ENCODE data around the gene CHCT1.
"Not testable (repeated sequence)": the region's sequence is repeated elsewhere in the genome, so short reads cannot be mapped to it uniquely, and the experiment has no call there.

Gene CHCT1

DNA sequence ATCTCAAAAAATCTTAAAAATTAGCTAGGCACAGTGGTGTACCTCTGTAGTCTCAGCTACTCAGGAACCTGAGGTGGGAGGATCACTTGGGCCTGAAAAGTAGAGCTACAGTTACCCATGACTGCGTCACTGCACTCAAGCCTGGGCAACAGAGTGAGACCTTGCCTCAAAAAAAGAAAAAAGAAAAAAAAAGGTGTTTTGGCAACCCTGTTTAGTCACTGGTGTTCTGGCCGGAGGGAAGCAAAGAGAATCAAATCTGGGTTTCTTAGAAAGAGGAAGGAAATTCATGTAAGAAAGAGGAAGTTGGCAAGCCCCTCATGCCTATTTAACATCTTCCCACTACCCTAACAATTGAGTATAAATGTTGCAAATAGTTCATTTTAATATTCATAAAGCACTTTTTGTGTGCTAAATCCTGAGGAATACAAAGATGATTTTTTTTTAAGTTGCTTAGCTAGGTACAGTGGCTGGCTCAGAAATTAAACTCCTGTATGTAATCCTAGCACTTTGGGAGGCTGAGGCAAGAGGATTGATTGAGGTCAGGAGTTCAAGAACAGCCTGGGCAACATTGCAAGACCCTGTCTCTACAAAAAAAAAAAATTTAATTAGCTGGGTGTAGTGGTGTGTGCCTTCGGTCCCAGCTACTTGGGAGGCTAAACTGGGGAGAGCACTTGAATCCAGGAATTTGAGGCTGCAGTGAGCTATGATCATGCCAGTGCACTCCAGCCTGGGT, 23.9 kb upstream of the CHCT1 start:
- no peak for DNase-seq (ENCODE audit: low read depth, low spot score)

- no peak for DNase-seq (ENCODE audit: low read depth, low spot score)
These were observed 20.5 kb upstream of the CHCT1 start for GRCh38 chr17:60401819-60402218.

- DNase-seq (ENCODE audit: low read depth, low spot score): no peak
These were observed 18.8 kb upstream of the CHCT1 start for GRCh38 chr17:60403523-60403810.

- no peak for DNase-seq (ENCODE audit: low read depth, low spot score)
These were observed 18.3 kb upstream of the CHCT1 start for GRCh38 chr17:60403962-60404361.

DNA sequence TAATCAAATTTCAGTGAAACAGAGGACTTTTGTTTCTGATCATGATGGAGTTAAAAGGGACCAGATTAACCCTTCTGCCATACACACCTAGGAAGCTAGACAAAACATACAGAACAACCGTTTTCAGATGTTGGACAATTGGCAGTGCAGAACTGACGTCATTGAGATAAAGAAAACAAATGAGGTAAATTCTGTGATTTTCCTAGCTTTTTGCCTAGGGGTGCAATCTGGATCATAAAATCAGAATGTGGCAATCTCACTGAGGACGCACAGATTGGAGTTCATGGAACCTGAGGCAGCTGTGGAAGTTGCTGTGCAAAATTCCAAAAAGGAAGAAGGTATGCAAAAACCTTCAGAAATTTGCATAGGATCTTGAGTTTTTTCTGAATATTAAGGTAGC, 15.4 kb upstream of the CHCT1 start:
- no peak for DNase-seq (ENCODE audit: low read depth, low spot score)

- DNase-seq (ENCODE audit: low read depth, low spot score): no peak
These were observed 12.3 kb upstream of the CHCT1 start for GRCh38 chr17:60410001-60410400.

GRCh38 chr17:60412701-60413100, 9.6 kb upstream of the CHCT1 start:
- DNase-seq (ENCODE audit: low read depth, low spot score): no peak

DNA sequence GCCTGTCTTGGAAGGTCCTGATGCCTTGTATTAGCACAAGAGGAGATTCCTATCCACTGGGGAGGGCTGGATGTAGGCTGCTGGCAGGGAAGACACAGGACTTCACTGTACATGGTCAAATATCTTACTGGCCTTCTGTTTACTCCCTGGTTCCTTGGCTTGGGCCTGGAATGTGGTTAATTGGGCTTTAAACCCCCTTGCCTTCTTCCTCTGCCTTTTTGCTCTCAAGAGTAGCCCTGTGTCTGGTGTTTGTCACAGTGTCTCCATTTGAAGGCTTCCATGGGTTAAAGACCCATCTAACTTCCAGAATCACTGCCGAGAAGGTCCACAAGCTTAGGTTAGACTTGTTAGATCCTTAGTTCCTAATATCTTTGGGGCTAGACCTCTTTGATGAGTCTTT, 7.1 kb upstream of the CHCT1 start:
- no peak for DNase-seq (ENCODE audit: low read depth, low spot score)

DNA sequence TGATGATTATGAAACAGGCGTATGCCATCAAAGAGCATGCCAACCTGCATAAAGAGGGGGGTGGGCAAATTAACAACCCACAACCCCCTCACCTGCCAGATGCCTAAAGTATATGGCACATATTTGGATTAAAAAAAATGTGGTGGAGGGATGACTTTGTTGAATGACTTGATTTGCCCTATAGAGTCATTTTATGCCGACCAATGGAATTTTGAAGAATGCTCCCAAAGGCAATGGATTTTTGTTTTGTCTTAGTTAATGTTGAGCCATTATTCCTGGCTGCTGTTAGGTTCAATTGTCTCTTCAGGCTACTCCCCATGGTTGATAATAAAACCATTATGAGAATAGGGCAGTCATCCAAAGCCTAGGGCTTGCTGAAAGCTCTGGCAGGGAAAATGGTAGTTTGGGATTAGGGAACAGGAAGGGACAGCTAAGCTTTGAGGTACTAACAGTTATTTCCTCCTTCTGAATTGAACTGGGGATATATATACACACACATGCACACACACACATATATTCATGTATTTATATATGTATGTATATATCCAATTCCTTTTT, 5.8 kb upstream of the CHCT1 start:
- no peak for DNase-seq (ENCODE audit: low read depth, low spot score)

DNA sequence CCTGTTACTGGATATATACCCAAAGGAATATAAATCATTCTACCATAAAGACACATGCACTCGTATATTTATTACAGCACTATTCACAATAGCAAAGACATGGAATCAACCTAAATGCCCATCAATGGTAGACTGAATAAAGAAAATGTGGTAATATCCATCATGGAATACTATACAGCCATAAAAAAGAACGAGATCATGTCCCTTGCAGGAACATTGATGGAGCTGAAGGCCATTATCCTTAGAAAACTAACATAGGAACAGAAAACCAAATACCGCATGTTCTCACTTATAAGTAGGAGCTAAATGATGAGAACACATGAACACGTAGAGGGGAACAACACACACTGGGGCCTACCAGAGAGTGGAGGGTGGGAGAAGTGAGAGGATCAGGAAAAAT, 3.3 kb upstream of the CHCT1 start:
- not testable (repeated sequence) for DNase-seq (ENCODE audit: low read depth, low spot score)

GRCh38 chr17:60419875-60420274, 2.4 kb upstream of the CHCT1 start:
- DNase-seq (ENCODE audit: low read depth, low spot score): not testable (repeated sequence)

GRCh38 chr17:60421273-60422161, 772 bp upstream of the CHCT1 start:
- DNase-seq (ENCODE audit: low read depth, low spot score): peak; percentile 39

GRCh38 chr17:60423865-60424264, 1.6 kb downstream of the CHCT1 start:
- DNase-seq (ENCODE audit: low read depth, low spot score): no peak

- DNase-seq (ENCODE audit: low read depth, low spot score): no peak
These were observed 3.3 kb downstream of the CHCT1 start for GRCh38 chr17:60425626-60426025.

DNA sequence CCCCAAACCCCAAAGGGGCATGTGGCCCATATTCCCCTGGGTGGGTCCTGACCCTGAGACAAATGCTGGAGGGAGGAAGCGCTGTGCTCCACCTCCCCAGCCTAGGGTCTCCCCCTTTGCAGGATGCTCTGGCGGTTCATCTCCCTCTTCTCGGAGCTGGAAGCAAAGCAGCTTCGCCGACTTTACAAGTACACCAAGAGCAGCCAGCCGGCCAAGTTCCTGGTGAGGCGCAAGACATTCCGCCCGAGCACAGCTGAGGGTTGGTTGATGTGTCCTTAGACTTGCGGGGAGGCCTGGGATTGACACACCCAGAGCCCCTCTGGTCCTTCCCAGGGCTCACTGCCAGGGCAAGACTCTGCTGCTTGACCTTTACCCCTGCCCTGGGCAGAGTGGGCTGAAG, 4.3 kb downstream of the CHCT1 start:
- no peak for DNase-seq (ENCODE audit: low read depth, low spot score)

- not testable (repeated sequence) for DNase-seq (ENCODE audit: low read depth, low spot score)
These were observed 6.2 kb downstream of the CHCT1 start for GRCh38 chr17:60428491-60428890.

DNA sequence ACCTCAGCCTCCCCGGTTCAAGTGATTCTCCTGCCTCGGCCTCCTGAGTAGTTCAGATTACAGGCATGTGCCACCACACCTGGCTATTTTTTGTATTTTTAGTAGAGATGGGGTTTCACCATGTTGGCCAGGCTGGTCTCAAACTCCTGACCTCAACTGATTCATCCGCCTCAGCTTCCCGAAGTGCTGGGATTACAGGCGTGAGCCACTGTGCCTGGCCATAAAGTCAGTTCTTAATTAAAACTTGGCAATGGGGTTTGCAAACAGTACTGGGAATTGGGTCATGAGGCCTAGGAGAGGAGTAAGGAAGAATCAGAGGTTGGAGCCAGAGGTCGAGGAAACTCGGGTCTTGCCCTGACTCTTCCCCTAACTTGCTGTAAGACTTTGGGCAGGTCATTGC, 8.3 kb downstream of the CHCT1 start:
- not testable (repeated sequence) for DNase-seq (ENCODE audit: low read depth, low spot score)

DNA sequence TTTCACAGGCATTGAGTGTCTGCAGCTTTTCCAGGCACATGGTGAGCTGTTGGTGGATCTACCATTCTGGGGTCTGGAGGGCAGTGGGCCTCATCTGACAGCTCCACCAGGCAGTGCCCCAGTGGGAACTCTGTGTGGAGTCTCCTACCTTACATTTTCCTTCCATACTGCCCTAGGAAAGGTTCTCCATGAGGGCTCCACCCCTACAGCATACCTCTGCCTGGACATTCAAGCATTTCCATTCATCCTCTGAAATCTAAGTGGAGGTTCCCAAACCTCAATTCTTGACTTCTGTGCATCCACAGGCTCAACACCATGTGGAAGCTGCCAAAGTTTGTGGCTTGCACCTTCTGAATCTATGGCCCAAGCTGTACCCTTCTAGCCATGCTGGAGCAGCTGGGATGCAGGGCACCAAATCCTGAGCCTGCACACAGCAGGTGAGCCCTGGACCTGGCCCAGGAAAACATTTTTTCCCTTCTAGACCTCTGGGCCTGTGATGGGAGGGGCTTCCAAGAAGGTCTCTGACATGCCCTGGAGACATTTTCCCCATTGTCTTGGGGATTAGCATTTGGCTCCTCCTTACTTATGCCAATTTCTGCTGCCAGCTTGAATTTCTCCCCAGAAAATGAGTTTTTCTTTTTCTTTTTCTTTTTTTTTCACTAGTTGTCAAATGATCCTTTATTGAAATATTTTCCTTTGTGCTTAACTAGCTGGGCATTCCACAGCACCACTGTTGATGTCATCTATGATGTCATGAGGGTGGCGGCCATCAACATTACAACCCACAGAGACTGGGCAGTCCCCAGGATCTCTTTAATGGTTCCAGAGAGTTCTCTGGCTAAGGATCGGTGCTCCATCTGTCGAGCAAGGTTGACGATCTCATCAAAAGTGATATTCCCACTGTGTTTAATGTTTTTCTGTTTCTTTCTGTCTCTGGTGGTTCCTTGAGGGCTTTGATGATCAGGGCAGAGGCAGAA, 11.0 kb downstream of the CHCT1 start:
- DNase-seq (ENCODE audit: low read depth, low spot score): not testable (repeated sequence)

GRCh38 chr17:60435244-60436167, 13.2 kb downstream of the CHCT1 start:
- DNase-seq (ENCODE audit: low read depth, low spot score): peak; percentile 23

GRCh38 chr17:60436676-60437075, 14.4 kb downstream of the CHCT1 start:
- DNase-seq (ENCODE audit: low read depth, low spot score): no peak

DNA sequence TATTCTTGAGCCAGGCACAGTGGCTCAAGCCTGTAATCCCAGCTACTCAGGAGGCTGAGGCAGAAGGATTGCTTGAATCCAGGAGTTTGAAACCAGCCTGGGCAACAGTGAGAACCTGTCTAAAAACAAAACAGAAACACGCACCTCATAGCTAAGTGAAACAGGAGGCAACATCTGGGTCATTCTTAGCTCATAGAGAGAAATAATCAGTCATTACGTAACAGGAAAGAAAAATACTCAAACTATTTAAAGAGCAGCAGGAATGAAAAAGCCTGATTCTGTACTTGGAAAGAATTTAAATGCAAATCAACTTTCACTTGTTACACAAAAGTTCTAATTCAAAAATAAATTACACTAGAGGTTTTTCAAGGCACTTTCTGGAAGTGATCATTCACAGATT, 17.2 kb downstream of the CHCT1 start:
- no peak for DNase-seq (ENCODE audit: low read depth, low spot score)

Measured in activated CD4-positive, CD25-positive, alpha-beta regulatory T cell treated with anti-CD3 and anti-CD28 coated beads, Interleukin-2, amount 50 U/mL, for 16 hours (primary cell).